ENCODE results near the gene POLR2F.

DNA sequence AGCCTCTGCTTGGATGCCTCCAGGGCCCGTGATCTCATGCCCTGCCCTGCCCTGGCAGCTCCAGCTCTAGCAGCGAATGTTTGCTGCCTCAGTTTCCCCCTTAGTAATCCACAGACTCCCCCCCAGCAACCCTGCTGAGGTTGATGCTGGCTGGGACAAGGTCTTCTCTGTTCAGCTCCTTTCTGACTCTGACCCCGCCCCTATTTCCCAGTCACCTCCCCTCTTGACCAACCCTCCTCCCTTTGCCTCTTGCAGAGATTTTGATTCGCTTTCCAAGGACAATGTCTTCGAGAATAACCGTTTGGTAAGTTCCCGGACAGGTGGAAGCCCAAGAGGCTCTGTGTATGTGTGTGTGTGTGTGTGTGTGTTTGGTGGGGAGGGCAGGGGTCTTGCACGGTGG is 41.8 kb upstream of the POLR2F start:
- TF ChIP-seq, protein P1, sequence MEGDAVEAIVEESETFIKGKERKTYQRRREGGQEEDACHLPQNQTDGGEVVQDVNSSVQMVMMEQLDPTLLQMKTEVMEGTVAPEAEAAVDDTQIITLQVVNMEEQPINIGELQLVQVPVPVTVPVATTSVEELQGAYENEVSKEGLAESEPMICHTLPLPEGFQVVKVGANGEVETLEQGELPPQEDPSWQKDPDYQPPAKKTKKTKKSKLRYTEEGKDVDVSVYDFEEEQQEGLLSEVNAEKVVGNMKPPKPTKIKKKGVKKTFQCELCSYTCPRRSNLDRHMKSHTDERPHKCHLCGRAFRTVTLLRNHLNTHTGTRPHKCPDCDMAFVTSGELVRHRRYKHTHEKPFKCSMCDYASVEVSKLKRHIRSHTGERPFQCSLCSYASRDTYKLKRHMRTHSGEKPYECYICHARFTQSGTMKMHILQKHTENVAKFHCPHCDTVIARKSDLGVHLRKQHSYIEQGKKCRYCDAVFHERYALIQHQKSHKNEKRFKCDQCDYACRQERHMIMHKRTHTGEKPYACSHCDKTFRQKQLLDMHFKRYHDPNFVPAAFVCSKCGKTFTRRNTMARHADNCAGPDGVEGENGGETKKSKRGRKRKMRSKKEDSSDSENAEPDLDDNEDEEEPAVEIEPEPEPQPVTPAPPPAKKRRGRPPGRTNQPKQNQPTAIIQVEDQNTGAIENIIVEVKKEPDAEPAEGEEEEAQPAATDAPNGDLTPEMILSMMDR (IDR thresholded peaks at IDR 0.05): no peak
- TF ChIP-seq POLR2AphosphoS5 (IDR thresholded peaks at IDR 0.05; ENCODE audit: insufficient read depth in 1 of 2, low read depth in 1 of 2): no peak

All from vagina (tissue), 2 donors.